HG03432 (cell line): ENCODE measurements around the gene SDCCAG8.
"Not testable (repeated sequence)": the region's sequence is repeated elsewhere in the genome, so short reads cannot be mapped to it uniquely, and the experiment has no call there.

Experiments
- ATAC-seq: cut with Tn5 transposase; IDR thresholded peaks from one replicate; pipeline ENCODE4 v1.9.1; 2021; ENCODE audit warnings: mild to moderate bottlenecking, moderate library complexity; ENCODE audit not compliant: unreplicated experiment

The SDCCAG8 gene

GRCh38 chr1:243323491-243323890 is 67.7 kb downstream of the SDCCAG8 start:
- no peak for ATAC-seq

- peak; percentile 71 for ATAC-seq
Observed at GRCh38 chr1:243325305-243325890, 69.6 kb downstream of the SDCCAG8 start.

GRCh38 chr1:243332440-243332839 is 76.6 kb downstream of the SDCCAG8 start:
- ATAC-seq, result no peak

- no peak for ATAC-seq
Observed at GRCh38 chr1:243335292-243335691, 79.5 kb downstream of the SDCCAG8 start.

- no peak for ATAC-seq
Observed at GRCh38 chr1:243336163-243336562, 80.3 kb downstream of the SDCCAG8 start.

GRCh38 chr1:243338848-243339247 is 83.0 kb downstream of the SDCCAG8 start:
- not testable (repeated sequence) for ATAC-seq

- ATAC-seq, result no peak
Observed at GRCh38 chr1:243341074-243341473, 85.2 kb downstream of the SDCCAG8 start.

- peak; percentile 62 for ATAC-seq
Observed at GRCh38 chr1:243343970-243344937, 88.4 kb downstream of the SDCCAG8 start.

GRCh38 chr1:243345205-243345604 is 89.4 kb downstream of the SDCCAG8 start:
- ATAC-seq, result peak; percentile 66

- ATAC-seq, result no peak
Observed at GRCh38 chr1:243346016-243346415, 90.2 kb downstream of the SDCCAG8 start.

GRCh38 chr1:243346468-243346867 is 90.6 kb downstream of the SDCCAG8 start:
- ATAC-seq, result no peak

GRCh38 chr1:243348331-243348730 is 92.5 kb downstream of the SDCCAG8 start:
- no peak for ATAC-seq

GRCh38 chr1:243349128-243349527 is 93.3 kb downstream of the SDCCAG8 start:
- ATAC-seq, result no peak

GRCh38 chr1:243351337-243351736 is 95.5 kb downstream of the SDCCAG8 start:
- no peak for ATAC-seq

- ATAC-seq, result peak; percentile 81
Observed at GRCh38 chr1:243354511-243355153, 98.8 kb downstream of the SDCCAG8 start.

GRCh38 chr1:243363832-243364231 is 108.0 kb downstream of the SDCCAG8 start:
- ATAC-seq, result peak; percentile 78

- peak; percentile 35 for ATAC-seq
Observed at GRCh38 chr1:243364330-243364729, 108.5 kb downstream of the SDCCAG8 start.

- no peak for ATAC-seq
Observed at GRCh38 chr1:243364866-243365265, 109.0 kb downstream of the SDCCAG8 start.

GRCh38 chr1:243367314-243367713 is 111.5 kb downstream of the SDCCAG8 start:
- ATAC-seq, result no peak

GRCh38 chr1:243374412-243374811 is 118.6 kb downstream of the SDCCAG8 start:
- no peak for ATAC-seq

- no peak for ATAC-seq
Observed at GRCh38 chr1:243375596-243375995, 119.8 kb downstream of the SDCCAG8 start.

- no peak for ATAC-seq
Observed at GRCh38 chr1:243378669-243379068, 122.8 kb downstream of the SDCCAG8 start.
